Chondrocyte (in vitro differentiated cells): ENCODE results near the gene XKR7. TPM values are rescaled to one million over a fixed set of nuclear protein-coding genes. Genes with fewer than 3 reads are reported as not detected.

Experiments used
- DNase-seq: peaks from one replicate; pipeline ENCODE4 v3.0.0; 2021; ENCODE audit warnings: mixed read lengths, low spot score
- H3K27ac Mint-ChIP-seq: one replicate; pipeline ENCODE4 v1.8.0; 2021; ENCODE audit warnings: mild to moderate bottlenecking, moderate library complexity, mixed read lengths; ENCODE audit not compliant: unreplicated experiment
- H3K27me3 Mint-ChIP-seq: 2 replicates; pipeline ENCODE4 v1.8.0; 2021; ENCODE audit warnings: low read depth, mixed read lengths
- H3K36me3 Mint-ChIP-seq: 2 replicates; pipeline ENCODE4 v1.8.0; 2021; ENCODE audit warnings: low read depth, mixed read lengths
- H3K4me1 Mint-ChIP-seq: 2 replicates; pipeline ENCODE4 v1.8.0; 2021; ENCODE audit warnings: low read depth, mild to moderate bottlenecking, mixed read lengths
- H3K4me3 Mint-ChIP-seq: one replicate; pipeline ENCODE4 v1.8.0; 2021; ENCODE audit warnings: mild to moderate bottlenecking, moderate library complexity, mixed read lengths; ENCODE audit not compliant: unreplicated experiment
- H3K9me3 Mint-ChIP-seq: 2 replicates; pipeline ENCODE4 v1.8.0; 2021; ENCODE audit warnings: low read depth, mixed read lengths
- total RNA-seq: library from RNA; stranded (reverse); gene quantifications from 3 replicates; pipeline ENCODE4 v1.2.1, GENCODE V29; 2021
- TF ChIP-seq, protein P1 (sequence below): fragments of 200-600 bp; sonication (generic); IDR thresholded peaks from 2 replicates; pipeline ENCODE4 v1.5.0; 2021; ENCODE audit warnings: antibody characterized with exemption, mild to moderate bottlenecking, moderate library complexity

XKR7 gene
- total RNA-seq, 1 donor from 2014 or later, result 0.02 TPM

DNA sequence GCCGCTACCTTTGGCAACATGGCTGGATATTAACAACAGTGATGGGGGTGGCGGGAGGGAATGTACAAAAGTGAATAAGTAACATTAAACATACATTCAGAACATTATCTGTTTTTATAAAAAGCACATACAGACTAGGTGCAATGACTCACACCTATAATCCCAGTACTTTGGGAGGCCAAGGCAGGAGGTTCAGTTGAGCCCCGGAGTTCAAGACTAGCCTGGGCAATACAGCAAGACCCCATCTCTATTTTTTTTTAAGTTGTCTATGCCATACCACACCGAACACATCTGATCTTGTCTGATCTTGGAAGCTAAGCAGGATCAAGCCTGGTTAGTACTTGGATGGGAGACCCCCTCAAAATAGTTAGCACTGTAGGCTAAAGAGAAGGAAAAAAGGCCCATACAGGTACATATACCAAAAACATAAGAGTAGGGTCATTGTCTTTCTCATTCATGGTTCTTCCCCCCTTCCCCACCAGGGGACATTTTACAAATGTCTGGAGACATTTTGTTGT lies 82.4 kb downstream of the XKR7 start:
- Mint-ChIP-seq H3K27ac (no peak overlapping the region), H3K9me3 (no peaks in the 10 kb centered on the region), H3K4me1 (peaks cover 11% of the 10 kb centered on the region), H3K36me3 (peaks cover 4% of the 10 kb centered on the region), H3K4me3 (no peak overlapping the region), H3K27me3 (peaks cover 67% of the 10 kb centered on the region)
- DNase-seq, result no peak
- TF ChIP-seq, protein P1, sequence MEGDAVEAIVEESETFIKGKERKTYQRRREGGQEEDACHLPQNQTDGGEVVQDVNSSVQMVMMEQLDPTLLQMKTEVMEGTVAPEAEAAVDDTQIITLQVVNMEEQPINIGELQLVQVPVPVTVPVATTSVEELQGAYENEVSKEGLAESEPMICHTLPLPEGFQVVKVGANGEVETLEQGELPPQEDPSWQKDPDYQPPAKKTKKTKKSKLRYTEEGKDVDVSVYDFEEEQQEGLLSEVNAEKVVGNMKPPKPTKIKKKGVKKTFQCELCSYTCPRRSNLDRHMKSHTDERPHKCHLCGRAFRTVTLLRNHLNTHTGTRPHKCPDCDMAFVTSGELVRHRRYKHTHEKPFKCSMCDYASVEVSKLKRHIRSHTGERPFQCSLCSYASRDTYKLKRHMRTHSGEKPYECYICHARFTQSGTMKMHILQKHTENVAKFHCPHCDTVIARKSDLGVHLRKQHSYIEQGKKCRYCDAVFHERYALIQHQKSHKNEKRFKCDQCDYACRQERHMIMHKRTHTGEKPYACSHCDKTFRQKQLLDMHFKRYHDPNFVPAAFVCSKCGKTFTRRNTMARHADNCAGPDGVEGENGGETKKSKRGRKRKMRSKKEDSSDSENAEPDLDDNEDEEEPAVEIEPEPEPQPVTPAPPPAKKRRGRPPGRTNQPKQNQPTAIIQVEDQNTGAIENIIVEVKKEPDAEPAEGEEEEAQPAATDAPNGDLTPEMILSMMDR, result no peak

DNA sequence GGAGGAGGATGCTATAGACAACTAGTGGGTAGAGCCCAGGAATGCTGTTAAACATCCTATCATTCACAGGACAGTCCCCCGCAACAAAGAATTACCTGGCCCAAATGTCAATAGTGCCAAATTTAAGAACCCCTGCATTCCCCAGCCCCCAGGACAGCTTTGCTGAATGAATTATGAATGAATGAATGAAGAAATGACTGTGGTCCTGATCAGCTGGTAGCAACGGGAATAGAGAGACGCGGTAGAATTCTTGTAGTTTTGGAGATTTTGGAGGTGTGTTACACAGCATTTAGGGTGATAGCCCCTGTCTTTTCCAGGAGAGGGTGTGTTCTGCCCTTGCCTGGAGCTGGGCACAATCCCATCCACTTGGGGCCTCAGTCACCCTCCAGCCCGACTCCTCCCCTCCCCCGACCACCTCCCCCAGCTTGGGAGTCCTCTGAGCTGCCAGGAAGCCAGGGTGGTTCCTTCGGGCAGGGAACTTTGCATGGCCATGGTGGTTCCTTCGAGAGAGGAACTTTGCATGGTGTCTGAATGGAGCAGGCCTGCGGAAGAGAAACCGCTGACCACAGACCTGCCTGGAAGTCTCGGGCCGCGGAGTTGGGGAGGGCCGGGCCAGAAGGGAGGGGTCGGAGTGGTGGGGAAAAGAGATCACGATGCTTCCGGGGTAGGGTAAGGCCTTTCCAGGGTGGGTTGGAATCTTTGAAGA lies 83.1 kb downstream of the XKR7 start:
- H3K4me3 Mint-ChIP-seq, result no peak overlapping the region
- no peak for DNase-seq
- peaks cover 4% of the 10 kb centered on the region for H3K36me3 Mint-ChIP-seq
- no peaks in the 10 kb centered on the region for H3K9me3 Mint-ChIP-seq
- H3K4me1 Mint-ChIP-seq, result peaks cover 11% of the 10 kb centered on the region
- peak overlapping the region; percentile 22 for H3K27ac Mint-ChIP-seq
- TF ChIP-seq, protein P1, result no peak
- H3K27me3 Mint-ChIP-seq, result peaks cover 67% of the 10 kb centered on the region

GRCh38 chr20:32051720-32052089 lies 83.8 kb downstream of the XKR7 start:
- peaks cover 11% of the 10 kb centered on the region for H3K4me1 Mint-ChIP-seq
- H3K9me3 Mint-ChIP-seq, result no peaks in the 10 kb centered on the region
- H3K4me3 Mint-ChIP-seq, result peak overlapping the region; percentile 53
- H3K27me3 Mint-ChIP-seq, result peaks cover 67% of the 10 kb centered on the region
- TF ChIP-seq, protein P1, result no peak
- H3K27ac Mint-ChIP-seq, result no peak overlapping the region
- DNase-seq, result no peak
- peaks cover 1% of the 10 kb centered on the region for H3K36me3 Mint-ChIP-seq

DNA sequence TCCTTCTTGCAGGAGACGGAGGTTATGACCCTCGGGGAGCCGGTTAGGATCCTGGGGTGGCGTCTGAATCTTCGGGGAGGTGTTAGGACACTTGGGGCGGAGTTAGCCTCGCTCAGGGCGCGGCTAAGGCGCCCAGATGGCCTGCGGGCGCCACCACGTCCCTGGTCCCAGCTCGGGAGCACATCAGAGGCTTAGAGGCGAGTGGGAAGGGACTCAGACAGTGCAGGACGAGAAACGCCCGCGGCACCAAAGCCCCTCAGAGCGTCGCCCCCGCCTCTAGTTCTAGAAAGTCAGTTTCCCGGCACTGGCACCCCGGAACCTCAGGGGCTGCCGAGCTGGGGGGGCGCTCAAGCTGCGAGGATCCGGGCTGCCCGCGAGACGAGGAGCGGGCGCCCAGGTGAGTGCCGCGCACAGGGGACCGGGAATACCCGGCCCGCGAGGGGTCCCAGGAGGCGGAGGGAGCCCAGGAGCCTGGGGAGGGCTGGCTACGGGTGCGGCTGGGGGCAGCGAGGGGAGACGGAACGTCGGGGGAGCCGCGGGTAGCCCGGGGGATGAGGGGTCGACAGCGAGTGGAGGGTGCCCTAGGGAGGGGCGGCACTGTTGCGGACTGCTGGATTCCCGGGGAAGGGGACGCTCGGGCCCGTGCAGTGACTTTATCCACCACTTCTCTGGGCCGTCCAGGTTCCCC lies 84.3 kb downstream of the XKR7 start, which contains the start of gene HCK:
Gene HCK, plus strand, starts transcription at position 153 of the 688 bp plus-strand sequence.
- H3K27ac Mint-ChIP-seq, result peak within 1 kb of the TSS; percentile 22

More for the DNA sequence above, 84.3 kb downstream of the XKR7 start, which contains the start of gene HCK:
- H3K4me3 Mint-ChIP-seq, result peak within 1 kb of the TSS; percentile 53
- DNase-seq, result no peak
- H3K9me3 Mint-ChIP-seq, result no peaks in the 10 kb centered on the region
- TF ChIP-seq, protein P1, result no peak
- H3K4me1 Mint-ChIP-seq, result peaks cover 11% of the 10 kb centered on the region
- H3K27me3 Mint-ChIP-seq, result peaks cover 70% of the 10 kb centered on the region
- peaks cover 1% of the 10 kb centered on the region for H3K36me3 Mint-ChIP-seq
